Measurements from ENCODE around the gene TNPO3.

DNA sequence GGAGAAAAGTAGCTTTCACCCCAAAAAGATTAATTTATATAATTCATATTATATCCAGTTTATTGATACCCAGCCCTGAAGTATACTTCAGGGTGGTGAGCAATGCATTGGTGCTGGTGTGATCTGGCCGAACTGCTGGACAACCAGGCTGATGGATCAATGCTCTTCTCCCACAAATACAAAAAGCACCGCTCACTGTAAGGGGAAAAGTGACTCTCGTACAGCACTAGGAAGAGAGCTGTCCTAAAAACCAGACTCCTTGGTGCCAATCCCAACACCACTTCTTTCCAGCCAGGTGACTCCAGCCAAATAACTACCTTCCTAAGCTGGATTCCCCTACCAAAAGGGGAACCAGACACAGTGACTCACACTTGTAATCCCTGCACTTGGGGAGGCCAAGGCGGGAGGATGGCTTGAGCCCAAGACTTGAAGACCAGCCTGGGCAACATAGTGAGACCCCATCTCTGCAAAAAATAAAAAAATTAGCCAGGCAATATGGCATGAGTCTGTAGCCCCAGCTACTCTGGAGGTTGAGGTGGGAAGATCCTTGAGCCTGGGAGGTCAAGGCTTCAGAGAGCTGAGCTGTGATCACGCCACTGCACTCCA lies 13.1 kb upstream of the TNPO3 start:
- TF ChIP-seq, protein P1, sequence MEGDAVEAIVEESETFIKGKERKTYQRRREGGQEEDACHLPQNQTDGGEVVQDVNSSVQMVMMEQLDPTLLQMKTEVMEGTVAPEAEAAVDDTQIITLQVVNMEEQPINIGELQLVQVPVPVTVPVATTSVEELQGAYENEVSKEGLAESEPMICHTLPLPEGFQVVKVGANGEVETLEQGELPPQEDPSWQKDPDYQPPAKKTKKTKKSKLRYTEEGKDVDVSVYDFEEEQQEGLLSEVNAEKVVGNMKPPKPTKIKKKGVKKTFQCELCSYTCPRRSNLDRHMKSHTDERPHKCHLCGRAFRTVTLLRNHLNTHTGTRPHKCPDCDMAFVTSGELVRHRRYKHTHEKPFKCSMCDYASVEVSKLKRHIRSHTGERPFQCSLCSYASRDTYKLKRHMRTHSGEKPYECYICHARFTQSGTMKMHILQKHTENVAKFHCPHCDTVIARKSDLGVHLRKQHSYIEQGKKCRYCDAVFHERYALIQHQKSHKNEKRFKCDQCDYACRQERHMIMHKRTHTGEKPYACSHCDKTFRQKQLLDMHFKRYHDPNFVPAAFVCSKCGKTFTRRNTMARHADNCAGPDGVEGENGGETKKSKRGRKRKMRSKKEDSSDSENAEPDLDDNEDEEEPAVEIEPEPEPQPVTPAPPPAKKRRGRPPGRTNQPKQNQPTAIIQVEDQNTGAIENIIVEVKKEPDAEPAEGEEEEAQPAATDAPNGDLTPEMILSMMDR (IDR thresholded peaks at IDR 0.05; ENCODE audit: poor library complexity, severe bottlenecking), result no peak
- TF ChIP-seq RAD21 (conservative IDR thresholded peaks at IDR 0.05), result no peak
- TF ChIP-seq, protein P2, sequence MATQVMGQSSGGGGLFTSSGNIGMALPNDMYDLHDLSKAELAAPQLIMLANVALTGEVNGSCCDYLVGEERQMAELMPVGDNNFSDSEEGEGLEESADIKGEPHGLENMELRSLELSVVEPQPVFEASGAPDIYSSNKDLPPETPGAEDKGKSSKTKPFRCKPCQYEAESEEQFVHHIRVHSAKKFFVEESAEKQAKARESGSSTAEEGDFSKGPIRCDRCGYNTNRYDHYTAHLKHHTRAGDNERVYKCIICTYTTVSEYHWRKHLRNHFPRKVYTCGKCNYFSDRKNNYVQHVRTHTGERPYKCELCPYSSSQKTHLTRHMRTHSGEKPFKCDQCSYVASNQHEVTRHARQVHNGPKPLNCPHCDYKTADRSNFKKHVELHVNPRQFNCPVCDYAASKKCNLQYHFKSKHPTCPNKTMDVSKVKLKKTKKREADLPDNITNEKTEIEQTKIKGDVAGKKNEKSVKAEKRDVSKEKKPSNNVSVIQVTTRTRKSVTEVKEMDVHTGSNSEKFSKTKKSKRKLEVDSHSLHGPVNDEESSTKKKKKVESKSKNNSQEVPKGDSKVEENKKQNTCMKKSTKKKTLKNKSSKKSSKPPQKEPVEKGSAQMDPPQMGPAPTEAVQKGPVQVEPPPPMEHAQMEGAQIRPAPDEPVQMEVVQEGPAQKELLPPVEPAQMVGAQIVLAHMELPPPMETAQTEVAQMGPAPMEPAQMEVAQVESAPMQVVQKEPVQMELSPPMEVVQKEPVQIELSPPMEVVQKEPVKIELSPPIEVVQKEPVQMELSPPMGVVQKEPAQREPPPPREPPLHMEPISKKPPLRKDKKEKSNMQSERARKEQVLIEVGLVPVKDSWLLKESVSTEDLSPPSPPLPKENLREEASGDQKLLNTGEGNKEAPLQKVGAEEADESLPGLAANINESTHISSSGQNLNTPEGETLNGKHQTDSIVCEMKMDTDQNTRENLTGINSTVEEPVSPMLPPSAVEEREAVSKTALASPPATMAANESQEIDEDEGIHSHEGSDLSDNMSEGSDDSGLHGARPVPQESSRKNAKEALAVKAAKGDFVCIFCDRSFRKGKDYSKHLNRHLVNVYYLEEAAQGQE (IDR thresholded peaks at IDR 0.05; ENCODE audit: borderline replicate concordance), result no peak
- TF ChIP-seq EP300 (conservative IDR thresholded peaks at IDR 0.05; ENCODE audit: poor library complexity, severe bottlenecking), result no peak
- TF ChIP-seq EZH2 (IDR thresholded peaks at IDR 0.05; ENCODE audit: borderline replicate concordance, insufficient read depth, low read length, poor library complexity, severe bottlenecking), result no peak
- TF ChIP-seq TAF1 (IDR thresholded peaks at IDR 0.05; ENCODE audit: low read depth), result no peak
- TF ChIP-seq SMC3 (conservative IDR thresholded peaks at IDR 0.05; ENCODE audit: poor library complexity), result no peak
- TF ChIP-seq POLR2AphosphoS5 (IDR thresholded peaks at IDR 0.05), result no peak
- no peak for TF ChIP-seq MXI1 (conservative IDR thresholded peaks at IDR 0.05; ENCODE audit: poor library complexity, severe bottlenecking)

Data from neural cell (in vitro differentiated cells).